Common myeloid progenitor, CD34-positive (primary cell): ENCODE results near the gene FAM53B.
A peak's percentile ranks its signal among the peaks of the same experiment; 100 is the strongest.

ENCODE experiments used
- CTCF ChIA-PET: fragments of 350-600 bp; sonication (Branson Sonifier 250); formaldehyde crosslinking; loops from one replicate; lab custom pipeline; 2021; ENCODE audit warnings: antibody characterized with exemption; lab: Charles Lee
- POLR2A ChIA-PET: fragments of 350-600 bp; sonication (Branson Sonifier 250); formaldehyde crosslinking; loops from one replicate; lab custom pipeline; 2021; ENCODE audit warnings: antibody characterized with exemption; lab: Charles Lee
- DNase-seq, 3 donors: peaks; one replicate each; pipeline versions ENCODE4 v3.0.0 to v3.0.0-alpha.2; 2013
- H3K27ac ChIP-seq, 2 experiments: 1 replicate in 1 of 2; 2 replicates in 1 of 2; pipeline ENCODE4 v1.7.0; 2013; ENCODE audit warnings: inconsistent platforms in 2 of 2, low read length in 2 of 2, mild to moderate bottlenecking in 2 of 2, low read depth in 1 of 2, moderate library complexity in 1 of 2; ENCODE audit not compliant: severe bottlenecking in 2 of 2, insufficient read depth in 1 of 2, poor library complexity in 1 of 2
- H3K27me3 ChIP-seq, 5 experiments: replicated peaks in 2 of 5; 1 replicate in 3 of 5; 2 replicates in 2 of 5; pipeline versions ENCODE4 v1.6.1 to v1.7.0; 2013; ENCODE audit warnings: low read length in 4 of 5, mild to moderate bottlenecking in 2 of 5, moderate library complexity in 2 of 5, inconsistent platforms in 1 of 5; ENCODE audit not compliant: insufficient read depth in 5 of 5, control insufficient read depth in 4 of 5
- H3K36me3 ChIP-seq, 4 experiments: 1 replicate in 2 of 4; 2 replicates in 2 of 4; pipeline versions ENCODE4 v1.6.1 to v1.7.0; 2013; ENCODE audit warnings: low read length in 3 of 4, control low read depth in 1 of 4, mild to moderate bottlenecking in 1 of 4; ENCODE audit not compliant: control insufficient read depth in 4 of 4, insufficient read depth in 4 of 4
- H3K4me1 ChIP-seq, 4 experiments: 1 replicate in 3 of 4; 2 replicates in 1 of 4; pipeline versions ENCODE4 v1.6.1 to v1.7.1; 2013; ENCODE audit warnings: low read length in 3 of 4, mild to moderate bottlenecking in 3 of 4, control low read depth in 1 of 4, inconsistent platforms in 1 of 4, moderate library complexity in 1 of 4; ENCODE audit not compliant: control insufficient read depth in 4 of 4, insufficient read depth in 4 of 4; ENCODE audit errors: control extremely low read depth in 1 of 4
- H3K4me3 ChIP-seq, 7 experiments: 1 replicate in 4 of 7; 2 replicates in 3 of 7; pipeline versions ENCODE4 v1.5.1 to v1.7.0; 2013; ENCODE audit warnings: mild to moderate bottlenecking in 7 of 7, low read length in 6 of 7, moderate library complexity in 6 of 7, inconsistent platforms in 2 of 7, low read depth in 2 of 7, control low read depth in 1 of 7; ENCODE audit not compliant: insufficient read depth in 4 of 7, control insufficient read depth in 1 of 7; ENCODE audit errors: extremely low read depth in 1 of 7
- H3K9me3 ChIP-seq, 5 experiments: 1 replicate in 4 of 5; 2 replicates in 1 of 5; pipeline versions ENCODE4 v1.6.1 to v1.7.1; 2013; ENCODE audit warnings: low read length in 4 of 5, mild to moderate bottlenecking in 2 of 5, inconsistent platforms in 1 of 5, low read depth in 1 of 5, moderate library complexity in 1 of 5; ENCODE audit not compliant: control insufficient read depth in 4 of 5, insufficient read depth in 2 of 5; ENCODE audit errors: control extremely low read depth in 1 of 5
- WGBS: methylation state at CpG from one replicate; pipeline ENCODE4 v1.1.5; 2013; ENCODE audit not compliant: insufficient coverage; 5-methylcytosine and 5-hydroxymethylcytosine counted together

The FAM53B gene

GRCh38 chr10:124608093-124608721 lies 136.0 kb downstream of the FAM53B start:
- ChIA-PET CTCF (no interaction called here), POLR2A (no interaction called here)
- H3K4me1 ChIP-seq, result peaks cover 0 to 64% (median 50%) of the 10 kb centered on the region in 4 experiments
- no peak overlapping the region for H3K27ac ChIP-seq
- H3K9me3 ChIP-seq, result no peaks in the 10 kb centered on the region
- H3K36me3 ChIP-seq, result no peaks in the 10 kb centered on the region
- WGBS, result 97% methylated on average over 14 of the region's 14 CpGs
- no peak for DNase-seq
- H3K4me3 ChIP-seq, result no peak overlapping the region
- H3K27me3 ChIP-seq, result no peaks in the 10 kb centered on the region

- H3K27ac ChIP-seq, result no peak overlapping the region
- no peaks in the 10 kb centered on the region for H3K9me3 ChIP-seq
- H3K36me3 ChIP-seq, result no peaks in the 10 kb centered on the region
- H3K27me3 ChIP-seq, result no peaks in the 10 kb centered on the region
- no peak overlapping the region for H3K4me3 ChIP-seq
- 99% methylated on average over 15 of the region's 18 CpGs for WGBS
- POLR2A ChIA-PET, result no interaction called here
- CTCF ChIA-PET, result no interaction called here
- no peak for DNase-seq
- H3K4me1 ChIP-seq, result peaks cover 0 to 59% (median 48%) of the 10 kb centered on the region in 4 experiments
These were observed 136.5 kb downstream of the FAM53B start for GRCh38 chr10:124607693-124608092.

- DNase-seq, result no peak
These were observed 137.4 kb downstream of the FAM53B start for GRCh38 chr10:124606822-124607221.

GRCh38 chr10:124605856-124606812 lies 138.0 kb downstream of the FAM53B start:
- WGBS, result 69% methylated on average over 20 of the region's 31 CpGs

More at GRCh38 chr10:124606822-124607221, 137.4 kb downstream of the FAM53B start:
- POLR2A ChIA-PET, result no interaction called here
- H3K27ac ChIP-seq, result no peak overlapping the region
- CTCF ChIA-PET, result no interaction called here
- H3K27me3 ChIP-seq, result no peaks in the 10 kb centered on the region
- H3K36me3 ChIP-seq, result no peaks in the 10 kb centered on the region
- peaks cover 0 to 51% (median 42%) of the 10 kb centered on the region in 4 experiments for H3K4me1 ChIP-seq
- WGBS, result 34% methylated on average over 9 of the region's 10 CpGs
- no peaks in the 10 kb centered on the region for H3K9me3 ChIP-seq
- H3K4me3 ChIP-seq, result no peak overlapping the region

GRCh38 chr10:124605481-124605855 lies 138.7 kb downstream of the FAM53B start:
- no peaks in the 10 kb centered on the region for H3K36me3 ChIP-seq

More at GRCh38 chr10:124605856-124606812, 138.0 kb downstream of the FAM53B start:
- H3K27ac ChIP-seq, result no peak overlapping the region
- POLR2A ChIA-PET, result no interaction called here
- H3K36me3 ChIP-seq, result no peaks in the 10 kb centered on the region
- H3K27me3 ChIP-seq, result no peaks in the 10 kb centered on the region
- no peaks in the 10 kb centered on the region for H3K9me3 ChIP-seq
- H3K4me3 ChIP-seq, result peak overlapping the region in 1 of 7 experiments; percentile 26
- CTCF ChIA-PET, result no interaction called here
- peak in 2 of 3 donors; percentile 49 to 51 for DNase-seq
- H3K4me1 ChIP-seq, result peaks cover 0 to 44% (median 35%) of the 10 kb centered on the region in 4 experiments

GRCh38 chr10:124605001-124605370 lies 139.2 kb downstream of the FAM53B start:
- POLR2A ChIA-PET, result interaction anchor here (0.6 kb wide), 1 partner anchor 101 kb away, joined by 6 read pairs; no protein-coding TSS in a partner anchor
- Histone ChIP-seq H3K4me1 (peaks cover 0 to 35% (median 26%) of the 10 kb centered on the region in 4 experiments), H3K36me3 (no peaks in the 10 kb centered on the region), H3K27me3 (no peaks in the 10 kb centered on the region), H3K27ac (no peak overlapping the region), H3K4me3 (no peak overlapping the region), H3K9me3 (no peaks in the 10 kb centered on the region)
- WGBS, result 81% methylated on average over 7 of the region's 8 CpGs
- DNase-seq, result no peak
- CTCF ChIA-PET, result interaction anchor here (1.0 kb wide), 1 partner anchor 136 kb away, joined by 3 read pairs; no protein-coding TSS in a partner anchor

More at GRCh38 chr10:124605481-124605855, 138.7 kb downstream of the FAM53B start:
- no peak for DNase-seq
- WGBS, result 89% methylated on average over 4 of the region's 5 CpGs
- Histone ChIP-seq H3K4me3 (no peak overlapping the region), H3K27ac (no peak overlapping the region), H3K9me3 (no peaks in the 10 kb centered on the region), H3K4me1 (peaks cover 0 to 39% (median 29%) of the 10 kb centered on the region in 4 experiments), H3K27me3 (no peaks in the 10 kb centered on the region)
- ChIA-PET POLR2A (no interaction called here), CTCF (interaction anchor here (1.0 kb wide), 1 partner anchor 136 kb away, joined by 3 read pairs; no protein-coding TSS in a partner anchor)
